Activated naive CD8-positive, alpha-beta T cell treated with anti-CD3 and anti-CD28 coated beads, Interleukin-2, amount 10 ng/mL, durations not matched to agents 7 days and 5 days (primary cell): ENCODE measurements around the gene ZC3H10. TPM values are rescaled to one million over a fixed set of nuclear protein-coding genes. Genes with fewer than 3 reads are reported as not detected.
"Not testable (repeated sequence)": the region's sequence is repeated elsewhere in the genome, so short reads cannot be mapped to it uniquely, and the experiment has no call there.

ENCODE experiments used
- ATAC-seq: fragments of 150-1000 bp; cut with Tn5 transposase; one replicate; pipeline ENCODE4 v1.10.0; 2021; ENCODE audit warnings: low read depth, moderate library complexity
- POLR2A ChIA-PET: fragments of 350-600 bp; sonication (Branson Sonifier 250); formaldehyde crosslinking; loops from one replicate; lab custom pipeline; 2021; ENCODE audit warnings: antibody characterized with exemption; lab: Charles Lee
- DNase-seq: peaks from one replicate; pipeline ENCODE4 v3.0.0; 2021
- H3K27ac Mint-ChIP-seq: one replicate; pipeline ENCODE4 v1.8.0; 2022; ENCODE audit warnings: mild to moderate bottlenecking, mixed read lengths
- H3K27me3 Mint-ChIP-seq: one replicate; pipeline ENCODE4 v1.8.0; 2022; ENCODE audit warnings: mild to moderate bottlenecking, moderate library complexity, mixed read lengths
- H3K36me3 Mint-ChIP-seq: one replicate; pipeline ENCODE4 v1.8.0; 2021; ENCODE audit warnings: mild to moderate bottlenecking, mixed read lengths
- H3K4me1 Mint-ChIP-seq: one replicate; pipeline ENCODE4 v1.8.0; 2021; ENCODE audit warnings: mixed read lengths
- H3K4me3 Mint-ChIP-seq: one replicate; pipeline ENCODE4 v1.8.0; 2022; ENCODE audit warnings: mild to moderate bottlenecking, moderate library complexity, mixed read lengths
- H3K9me3 Mint-ChIP-seq: one replicate; pipeline ENCODE4 v1.8.0; 2021; ENCODE audit warnings: mixed read lengths
- total RNA-seq, 2 experiments: library from RNA; stranded (reverse); gene quantifications; one replicate each; pipeline ENCODE4 v1.2.3, GENCODE V29; 2021

ZC3H10 gene
- total RNA-seq, 2 experiments from 2014 or later = 10.6 to 12.0 TPM

DNA sequence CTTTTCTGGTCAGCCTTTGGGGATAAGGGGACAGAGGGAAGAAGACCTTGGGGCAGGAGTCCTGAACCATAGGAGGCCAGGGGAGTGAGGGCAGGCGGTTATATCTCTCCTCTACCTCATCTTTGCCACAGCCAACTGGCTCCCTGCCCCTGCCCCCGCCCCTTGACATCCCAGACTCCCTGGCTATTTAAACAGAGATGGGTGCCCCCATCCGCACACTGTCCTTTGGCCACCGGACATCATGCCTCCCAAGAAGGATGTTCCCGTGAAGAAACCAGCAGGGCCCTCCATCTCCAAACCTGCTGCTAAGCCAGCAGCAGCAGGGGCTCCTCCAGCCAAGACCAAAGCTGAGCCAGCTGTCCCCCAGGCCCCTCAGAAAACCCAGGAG is 35.6 kb downstream of the ZC3H10 start:
- DNase-seq (no peak), ATAC-seq (no peak)
- H3K4me3 Mint-ChIP-seq = peak overlapping the region; percentile 95
- H3K27me3 Mint-ChIP-seq = no peaks in the 10 kb centered on the region
- H3K36me3 Mint-ChIP-seq = peaks cover 19% of the 10 kb centered on the region
- H3K9me3 Mint-ChIP-seq = no peaks in the 10 kb centered on the region
- peaks cover 36% of the 10 kb centered on the region for H3K4me1 Mint-ChIP-seq
- H3K27ac Mint-ChIP-seq = peak overlapping the region; percentile 100
- POLR2A ChIA-PET = interaction anchor here (1.0 to 1.3 kb wide), 3 partner anchors 10 to 26 kb away, joined by 3 to 5 read pairs (median 4); partner anchors contain the start of gene ESYT1

DNA sequence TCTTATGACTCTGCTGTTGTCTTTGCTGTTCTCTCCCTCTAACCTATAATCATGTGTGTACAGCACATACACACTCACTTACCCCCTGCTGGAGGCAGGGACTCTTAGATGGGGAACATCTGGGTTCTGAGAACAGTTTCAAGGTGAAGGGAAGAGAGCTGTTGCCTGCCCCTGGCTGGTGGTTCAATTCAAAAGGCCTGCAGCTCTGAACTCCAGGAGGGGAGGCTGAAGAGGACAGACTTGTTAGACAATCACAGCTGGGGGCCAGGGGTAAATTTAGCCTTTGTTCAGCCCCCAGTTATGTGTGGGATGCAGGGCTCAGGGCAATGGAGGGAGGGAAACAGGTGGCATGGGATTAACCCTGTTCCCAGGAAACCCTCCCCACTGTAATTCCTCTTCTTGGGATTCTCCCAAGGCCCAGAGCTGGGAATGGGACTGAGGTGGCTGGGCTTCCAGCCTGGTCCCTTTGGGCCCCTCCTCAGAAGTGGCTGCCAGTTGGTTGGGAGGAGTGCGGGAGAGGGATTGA is 36.2 kb downstream of the ZC3H10 start:
- H3K4me3 Mint-ChIP-seq = no peak overlapping the region
- H3K36me3 Mint-ChIP-seq = peaks cover 25% of the 10 kb centered on the region
- DNase-seq (no peak), ATAC-seq (no peak)
- peak overlapping the region; percentile 23 for H3K27ac Mint-ChIP-seq
- POLR2A ChIA-PET = interaction anchor here (1.0 to 1.3 kb wide), 3 partner anchors 9 to 26 kb away, joined by 3 to 5 read pairs (median 4); partner anchors contain the start of gene ESYT1
- H3K4me1 Mint-ChIP-seq = peaks cover 38% of the 10 kb centered on the region
- no peaks in the 10 kb centered on the region for H3K27me3 Mint-ChIP-seq
- no peaks in the 10 kb centered on the region for H3K9me3 Mint-ChIP-seq

DNA sequence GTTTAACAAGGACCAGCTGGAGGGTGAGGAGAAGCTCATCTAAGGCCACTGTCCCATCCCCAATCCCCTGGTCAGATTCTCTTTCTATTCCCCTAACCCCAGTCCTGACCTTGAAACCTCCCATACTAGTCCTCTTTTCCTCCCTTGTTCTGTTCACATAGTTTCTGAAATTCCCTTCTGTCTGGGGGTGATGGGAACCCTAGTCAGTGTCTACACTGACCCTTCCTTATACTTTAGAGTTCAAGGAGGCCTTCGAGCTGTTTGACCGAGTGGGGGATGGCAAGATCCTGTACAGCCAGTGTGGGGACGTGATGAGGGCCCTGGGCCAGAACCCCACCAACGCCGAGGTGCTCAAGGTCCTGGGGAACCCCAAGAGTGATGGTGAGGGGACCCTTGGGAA is 36.8 kb downstream of the ZC3H10 start:
- Mint-ChIP-seq H3K4me3 (no peak overlapping the region), H3K9me3 (no peaks in the 10 kb centered on the region), H3K27ac (peak overlapping the region; percentile 18), H3K27me3 (no peaks in the 10 kb centered on the region), H3K36me3 (peaks cover 25% of the 10 kb centered on the region), H3K4me1 (peaks cover 41% of the 10 kb centered on the region)
- no peak for DNase-seq
- ATAC-seq = no peak
- POLR2A ChIA-PET = interaction anchor here (0.6 to 1.3 kb wide), 4 partner anchors 11 to 54 kb away, joined by 3 to 12 read pairs (median 4); partner anchors contain the start of gene ESYT1

DNA sequence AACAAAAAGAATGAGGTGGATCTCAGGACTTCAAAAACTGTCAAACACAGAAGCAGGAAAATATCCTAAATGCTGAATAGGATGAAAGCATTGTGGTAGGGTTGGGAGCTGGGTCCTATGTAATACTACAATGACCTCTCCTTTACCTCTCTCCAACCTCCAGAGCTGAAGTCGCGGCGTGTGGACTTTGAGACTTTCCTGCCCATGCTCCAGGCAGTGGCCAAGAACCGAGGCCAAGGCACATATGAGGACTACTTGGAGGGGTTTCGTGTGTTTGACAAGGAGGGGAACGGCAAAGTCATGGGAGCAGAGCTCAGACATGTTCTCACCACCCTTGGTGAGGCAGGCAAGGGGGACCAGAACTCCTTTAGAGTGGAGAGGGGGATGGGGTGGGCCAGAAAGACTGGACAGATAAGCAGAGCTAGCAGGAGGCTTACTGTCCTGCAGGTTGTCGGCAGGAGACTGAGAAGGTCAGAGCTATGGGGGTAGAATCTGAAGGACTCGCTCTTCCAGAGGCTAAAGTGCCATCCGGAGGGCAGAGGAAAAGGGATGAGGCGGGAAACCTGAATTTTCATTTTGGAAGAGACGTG is 37.3 kb downstream of the ZC3H10 start:
- H3K9me3 Mint-ChIP-seq = no peaks in the 10 kb centered on the region
- POLR2A ChIA-PET = interaction anchor here (0.6 to 1.3 kb wide), 3 partner anchors 10 to 55 kb away, joined by 3 to 12 read pairs (median 4); partner anchors contain the start of gene ESYT1
- no peak for ATAC-seq
- no peak overlapping the region for H3K4me3 Mint-ChIP-seq
- no peaks in the 10 kb centered on the region for H3K27me3 Mint-ChIP-seq
- DNase-seq = no peak
- H3K4me1 Mint-ChIP-seq = peaks cover 43% of the 10 kb centered on the region
- peaks cover 30% of the 10 kb centered on the region for H3K36me3 Mint-ChIP-seq
- peak overlapping the region; percentile 37 for H3K27ac Mint-ChIP-seq

DNA sequence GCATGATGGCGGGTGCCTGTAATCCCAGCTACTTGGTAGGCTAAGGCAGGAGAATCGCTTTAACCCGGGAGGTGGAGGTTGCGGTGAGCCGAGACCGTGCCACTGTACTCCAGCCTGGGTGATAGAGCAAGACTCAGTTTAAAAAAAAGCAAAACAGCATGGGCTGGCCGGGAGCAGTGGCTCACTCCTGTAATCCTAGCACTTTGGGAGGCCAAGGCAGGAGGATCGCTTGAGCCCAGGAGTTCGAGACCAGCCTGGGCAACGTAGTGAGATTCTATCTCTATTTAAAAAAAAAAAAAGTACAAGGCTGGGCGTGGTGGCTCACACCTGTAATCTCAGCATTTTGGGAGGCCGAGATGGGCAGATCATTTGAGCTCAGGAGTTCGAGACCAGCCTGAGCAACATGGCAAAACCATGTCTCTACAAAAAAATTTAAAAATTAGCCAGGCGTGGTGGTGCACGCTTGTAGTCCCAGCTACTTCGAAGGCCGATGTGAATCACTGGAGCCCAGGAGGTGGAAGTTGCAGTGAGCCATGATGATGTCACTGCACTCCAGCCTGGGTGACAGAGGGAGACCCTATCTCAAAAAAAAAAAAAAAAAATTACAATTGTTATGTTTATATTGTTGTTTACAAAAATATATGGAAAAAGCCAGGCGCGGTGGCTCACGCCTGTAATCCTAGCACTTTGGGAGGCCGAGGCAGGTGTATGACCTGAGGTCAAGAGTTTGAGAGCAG is 38.6 kb downstream of the ZC3H10 start:
- Mint-ChIP-seq H3K4me1 (peaks cover 41% of the 10 kb centered on the region), H3K36me3 (peaks cover 34% of the 10 kb centered on the region), H3K4me3 (peak overlapping the region; percentile 96), H3K27ac (peak overlapping the region; percentile 97)
- not testable (repeated sequence) for H3K27me3 Mint-ChIP-seq, ATAC-seq, H3K9me3 Mint-ChIP-seq, DNase-seq
- POLR2A ChIA-PET = interaction anchor here (0.7 to 1.4 kb wide), 9 partner anchors 11 to 523 kb away, joined by 3 to 7 read pairs (median 3); partner anchors contain the start of genes ESYT1 and ZC3H10

DNA sequence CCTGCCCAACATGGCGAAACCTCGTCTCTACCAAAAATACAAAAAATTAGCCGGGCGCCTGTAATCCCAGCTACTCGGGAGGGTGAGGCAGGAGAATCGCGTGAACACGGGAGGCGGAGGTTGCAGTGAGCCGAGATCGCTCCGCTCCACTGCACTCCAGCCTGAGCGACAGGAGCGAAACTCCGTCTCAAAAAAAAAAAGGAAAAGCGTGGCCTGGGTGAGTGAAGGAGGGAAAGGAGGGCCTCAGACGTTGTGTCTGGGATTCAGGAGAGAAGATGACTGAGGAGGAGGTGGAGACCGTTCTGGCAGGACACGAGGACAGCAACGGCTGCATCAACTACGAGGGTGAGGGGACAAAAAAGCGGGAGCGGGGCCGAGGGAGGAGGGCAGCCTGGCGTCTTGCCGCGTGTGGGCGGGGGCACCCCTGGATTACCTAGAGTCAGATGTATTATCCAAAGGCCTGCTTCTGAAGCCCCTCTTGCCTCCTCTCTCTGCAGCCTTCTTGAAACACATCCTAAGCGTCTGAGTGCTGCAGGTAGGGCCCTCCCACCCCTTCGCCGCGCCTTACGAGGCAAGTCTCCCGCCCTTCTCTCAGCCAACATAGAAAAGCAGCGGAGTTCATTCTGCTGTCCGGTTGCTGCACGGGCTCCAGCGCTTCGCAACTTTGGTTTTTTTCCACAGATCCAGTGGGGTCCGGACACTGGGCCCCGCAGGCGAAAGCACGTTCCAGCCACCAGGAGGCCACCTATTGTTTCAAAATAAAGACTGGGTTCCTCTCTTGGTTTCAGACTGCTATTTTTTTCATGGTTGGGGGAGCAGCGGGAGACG is 39.3 kb downstream of the ZC3H10 start:
- peak; percentile 71 for DNase-seq
- H3K9me3 Mint-ChIP-seq = no peaks in the 10 kb centered on the region
- H3K27me3 Mint-ChIP-seq = no peaks in the 10 kb centered on the region
- peak; percentile 37 for ATAC-seq
- POLR2A ChIA-PET = interaction anchor here (0.7 to 9.1 kb wide), 12 partner anchors 12 to 184 kb away, joined by 3 to 145 read pairs (median 4); partner anchors contain the start of genes ESYT1, RAB5B, SMARCC2 and ZC3H10
- H3K27ac Mint-ChIP-seq = peak overlapping the region; percentile 97
- H3K4me3 Mint-ChIP-seq = peak overlapping the region; percentile 96
- peaks cover 40% of the 10 kb centered on the region for H3K4me1 Mint-ChIP-seq
- peaks cover 36% of the 10 kb centered on the region for H3K36me3 Mint-ChIP-seq

DNA sequence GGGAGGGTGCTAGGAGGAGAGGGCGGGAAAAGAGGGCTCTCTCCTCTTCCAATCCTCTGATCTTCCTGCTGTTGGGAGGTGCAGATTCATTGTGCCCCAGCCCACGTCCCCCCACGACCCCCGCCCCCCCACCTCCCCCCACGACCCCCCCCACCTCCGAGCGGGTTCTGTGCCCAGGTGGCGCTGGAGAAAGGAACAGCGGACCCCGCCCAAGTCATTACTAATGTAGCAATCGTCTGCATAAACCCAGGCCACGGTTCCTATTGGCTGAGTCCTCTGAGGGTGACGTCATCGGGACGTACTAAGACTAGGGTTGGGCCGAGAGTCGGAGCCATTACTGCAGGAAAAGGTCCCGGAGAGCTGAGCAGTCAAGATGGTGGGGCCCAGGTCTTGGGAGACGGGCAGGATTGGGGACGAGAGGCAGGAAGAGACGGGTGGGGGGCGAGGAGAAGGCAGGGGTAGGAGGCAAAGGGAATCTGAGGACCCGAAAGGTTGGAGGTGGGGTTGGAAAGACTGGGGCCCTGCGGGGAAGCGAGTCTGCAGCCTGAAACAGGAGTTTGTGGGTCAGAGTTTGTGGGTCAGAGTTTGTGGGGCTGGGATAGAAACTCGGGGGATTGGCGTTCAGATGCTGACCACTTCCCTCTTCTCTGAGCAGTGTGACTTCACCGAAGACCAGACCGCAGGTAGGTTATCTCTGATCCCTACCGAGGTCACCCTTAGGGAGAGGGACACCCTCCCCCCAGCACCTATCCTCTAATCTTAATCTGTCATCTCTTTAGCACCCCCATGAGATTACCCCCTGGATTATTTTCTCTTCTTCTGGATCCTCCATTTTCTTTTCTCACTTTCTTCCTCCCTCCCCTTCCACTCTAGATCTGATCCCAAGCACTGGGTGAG is 40.2 kb downstream of the ZC3H10 start, which contains the start of gene MYL6:
TSS of gene MYL6 (plus strand) at position 331 of the 897 bp plus-strand sequence. CDS start at position 374, 43 bp downstream.
- Mint-ChIP-seq H3K9me3 (no peaks in the 10 kb centered on the region), H3K36me3 (peaks cover 41% of the 10 kb centered on the region), H3K27me3 (no peaks in the 10 kb centered on the region), H3K27ac (peak within 1 kb of the TSS; percentile 97), H3K4me3 (peak within 1 kb of the TSS; percentile 96), H3K4me1 (peaks cover 38% of the 10 kb centered on the region)
- POLR2A ChIA-PET = interaction anchor here (0.6 to 9.1 kb wide), 15 partner anchors 8 to 429 kb away, joined by 3 to 145 read pairs (median 4); partner anchors contain the start of genes CD63, CNPY2, ESYT1 and MYL6B
- peak; percentile 81 for DNase-seq
- peak; percentile 82 for ATAC-seq

DNA sequence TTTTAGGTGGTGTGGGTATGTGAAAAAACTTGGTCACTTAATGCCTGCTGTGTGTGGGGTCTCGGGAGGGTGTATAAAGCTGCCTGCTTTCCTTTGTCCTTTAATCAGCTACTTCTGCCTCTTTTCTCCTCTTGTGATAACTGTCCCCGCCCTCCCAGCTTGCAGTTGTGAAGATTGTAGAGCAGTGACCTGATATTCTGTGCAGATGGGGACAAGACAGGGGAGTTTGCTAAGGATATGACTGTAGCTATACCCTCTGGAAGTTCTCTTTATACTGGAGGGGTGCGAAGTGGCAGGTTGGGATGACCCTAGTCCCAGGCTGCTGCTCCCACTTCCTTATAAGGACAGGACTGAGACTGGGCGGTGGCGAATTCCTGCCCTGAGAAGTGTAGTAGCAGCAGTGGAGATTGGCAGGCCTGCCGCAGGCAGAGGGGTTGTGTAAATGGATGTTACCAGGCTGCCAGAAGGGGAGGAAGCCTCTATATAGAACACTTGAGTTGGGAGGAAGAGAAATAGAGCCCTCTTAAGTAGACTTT is 40.9 kb downstream of the ZC3H10 start:
- DNase-seq (peak; percentile 48), ATAC-seq (peak; percentile 6)
- Mint-ChIP-seq H3K27me3 (no peaks in the 10 kb centered on the region), H3K27ac (peak overlapping the region; percentile 97), H3K9me3 (no peaks in the 10 kb centered on the region), H3K4me3 (peak overlapping the region; percentile 96), H3K36me3 (peaks cover 47% of the 10 kb centered on the region), H3K4me1 (peaks cover 35% of the 10 kb centered on the region)
- POLR2A ChIA-PET = interaction anchor here (0.6 to 9.1 kb wide), 14 partner anchors 9 to 430 kb away, joined by 3 to 145 read pairs (median 4); partner anchors contain the start of genes CD63, CNPY2, ESYT1 and MYL6B

DNA sequence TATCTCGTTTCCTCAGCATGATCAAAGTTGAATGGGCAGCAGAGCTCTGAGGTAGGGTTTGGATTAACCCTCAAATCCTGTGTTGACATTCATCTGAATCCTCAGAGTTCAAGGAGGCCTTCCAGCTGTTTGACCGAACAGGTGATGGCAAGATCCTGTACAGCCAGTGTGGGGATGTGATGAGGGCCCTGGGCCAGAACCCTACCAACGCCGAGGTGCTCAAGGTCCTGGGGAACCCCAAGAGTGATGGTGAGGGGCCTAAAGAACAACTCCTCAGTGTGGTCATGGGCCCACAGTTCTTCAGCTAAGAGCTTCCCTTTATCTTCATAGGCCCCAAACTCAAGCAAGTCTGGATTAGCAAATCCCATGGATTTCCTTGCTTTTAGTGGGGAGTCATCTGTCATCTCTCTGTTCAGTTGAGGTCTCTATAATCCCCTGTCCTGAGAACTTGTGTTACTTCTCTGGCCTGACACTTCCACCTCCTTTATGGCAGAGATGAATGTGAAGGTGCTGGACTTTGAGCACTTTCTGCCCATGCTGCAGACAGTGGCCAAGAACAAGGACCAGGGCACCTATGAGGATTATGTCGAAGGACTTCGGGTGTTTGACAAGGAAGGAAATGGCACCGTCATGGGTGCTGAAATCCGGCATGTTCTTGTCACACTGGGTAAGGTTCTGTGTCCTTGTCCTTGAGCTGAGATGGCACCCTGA is 41.6 kb downstream of the ZC3H10 start:
- Mint-ChIP-seq H3K27ac (peak overlapping the region; percentile 97), H3K27me3 (no peaks in the 10 kb centered on the region), H3K36me3 (peaks cover 52% of the 10 kb centered on the region), H3K9me3 (no peaks in the 10 kb centered on the region), H3K4me3 (peak overlapping the region; percentile 96), H3K4me1 (peaks cover 35% of the 10 kb centered on the region)
- DNase-seq (no peak), ATAC-seq (no peak)
- POLR2A ChIA-PET = interaction anchor here (0.9 to 9.1 kb wide), 10 partner anchors 10 to 430 kb away, joined by 3 to 145 read pairs (median 11); partner anchors contain the start of genes CD63, ESYT1, MYL6B and PA2G4

DNA sequence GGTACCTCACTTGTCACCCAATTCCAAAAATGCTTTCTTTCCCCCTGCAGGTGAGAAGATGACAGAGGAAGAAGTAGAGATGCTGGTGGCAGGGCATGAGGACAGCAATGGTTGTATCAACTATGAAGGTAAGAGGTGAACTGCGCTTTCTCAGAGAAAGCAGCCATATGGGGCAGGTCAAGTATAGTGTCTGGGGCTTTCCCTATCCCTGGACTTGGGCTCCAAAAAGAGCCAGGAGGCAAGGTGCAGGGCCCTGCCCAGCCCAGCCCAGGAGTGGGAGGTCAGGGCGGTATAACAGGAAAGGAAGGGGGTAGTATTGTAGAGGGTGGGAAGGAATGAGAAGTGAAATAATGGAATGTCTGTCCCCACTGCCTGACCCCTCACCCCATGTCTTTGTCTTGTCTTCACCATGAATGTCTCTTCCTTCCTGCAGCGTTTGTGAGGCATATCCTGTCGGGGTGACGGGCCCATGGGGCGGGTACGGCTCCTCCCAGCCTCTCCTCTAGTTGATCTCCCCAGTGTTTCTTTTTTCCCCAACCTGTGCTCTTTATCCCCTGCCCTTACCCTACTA is 42.2 kb downstream of the ZC3H10 start:
- peaks cover 31% of the 10 kb centered on the region for H3K4me1 Mint-ChIP-seq

More for the DNA sequence above, 42.2 kb downstream of the ZC3H10 start:
- DNase-seq (peak; percentile 63), ATAC-seq (peak; percentile 58)
- Mint-ChIP-seq H3K9me3 (no peaks in the 10 kb centered on the region), H3K4me3 (peak overlapping the region; percentile 96), H3K27ac (peak overlapping the region; percentile 97), H3K36me3 (peaks cover 49% of the 10 kb centered on the region), H3K27me3 (no peaks in the 10 kb centered on the region)
- POLR2A ChIA-PET = interaction anchor here (1.2 to 9.1 kb wide), 8 partner anchors 10 to 56 kb away, joined by 3 to 145 read pairs (median 30); partner anchors contain the start of genes ESYT1, MYL6B, PA2G4 and SMARCC2
